ENCODE results near the gene AKNA.

- TF ChIP-seq EZH2 (optimal IDR thresholded peaks at IDR 0.05; ENCODE audit: low read depth, low read length) (no peak), EZH2phosphoT487 (IDR thresholded peaks at IDR 0.05; ENCODE audit: low read length) (no peak)
- TF ChIP-seq, protein P1, sequence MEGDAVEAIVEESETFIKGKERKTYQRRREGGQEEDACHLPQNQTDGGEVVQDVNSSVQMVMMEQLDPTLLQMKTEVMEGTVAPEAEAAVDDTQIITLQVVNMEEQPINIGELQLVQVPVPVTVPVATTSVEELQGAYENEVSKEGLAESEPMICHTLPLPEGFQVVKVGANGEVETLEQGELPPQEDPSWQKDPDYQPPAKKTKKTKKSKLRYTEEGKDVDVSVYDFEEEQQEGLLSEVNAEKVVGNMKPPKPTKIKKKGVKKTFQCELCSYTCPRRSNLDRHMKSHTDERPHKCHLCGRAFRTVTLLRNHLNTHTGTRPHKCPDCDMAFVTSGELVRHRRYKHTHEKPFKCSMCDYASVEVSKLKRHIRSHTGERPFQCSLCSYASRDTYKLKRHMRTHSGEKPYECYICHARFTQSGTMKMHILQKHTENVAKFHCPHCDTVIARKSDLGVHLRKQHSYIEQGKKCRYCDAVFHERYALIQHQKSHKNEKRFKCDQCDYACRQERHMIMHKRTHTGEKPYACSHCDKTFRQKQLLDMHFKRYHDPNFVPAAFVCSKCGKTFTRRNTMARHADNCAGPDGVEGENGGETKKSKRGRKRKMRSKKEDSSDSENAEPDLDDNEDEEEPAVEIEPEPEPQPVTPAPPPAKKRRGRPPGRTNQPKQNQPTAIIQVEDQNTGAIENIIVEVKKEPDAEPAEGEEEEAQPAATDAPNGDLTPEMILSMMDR (IDR thresholded peaks at IDR 0.05; ENCODE audit: low read length), result peak; percentile 77
Observed at GRCh38 chr9:114405294-114406034, 17.7 kb upstream of the AKNA start.
